Measurements from ENCODE around the gene RACK1.
"Not testable (repeated sequence)": the region's sequence is repeated elsewhere in the genome, so short reads cannot be mapped to it uniquely, and the experiment has no call there.

Gene RACK1

DNA sequence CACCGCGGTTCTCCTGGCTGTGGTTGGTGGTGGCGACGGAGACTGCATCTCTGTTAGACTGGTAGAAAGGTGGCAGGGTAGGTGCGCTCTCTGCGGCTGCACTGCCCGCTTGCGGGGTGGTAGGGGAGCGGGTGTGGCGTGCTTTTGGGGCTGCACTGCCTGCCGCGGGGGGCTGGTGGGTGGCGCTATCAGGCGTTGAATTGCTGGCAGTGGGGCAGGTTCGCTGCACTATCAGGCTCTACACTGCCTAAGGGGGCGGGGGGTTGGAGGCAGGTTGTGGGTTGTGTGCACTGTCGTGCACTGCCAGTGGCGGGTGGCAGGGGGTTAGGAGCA lies 38.2 kb upstream of the RACK1 start:
- peak overlapping the region in 1 of 2 experiments; percentile 49 for H3K4ac ChIP-seq (ENCODE audit: low read depth in 1 of 2, low read length in 2 of 2)
- no peak for DNase-seq
- H2BK12ac ChIP-seq (ENCODE audit: low read length in 2 of 2): peak overlapping the region in 1 of 2 experiments; percentile 7
- whole genome bisulfite sequencing: 2% methylated on average over 18 of the region's 18 CpGs
- no peak overlapping the region for H3K27ac ChIP-seq (ENCODE audit: low read length, poor library complexity, severe bottlenecking)
- H2BK5ac ChIP-seq (ENCODE audit: low read depth, low read length, poor library complexity, severe bottlenecking): no peak overlapping the region
- H3K36me3 ChIP-seq (ENCODE audit: control insufficient read depth in 1 of 2, insufficient read depth in 2 of 2, low read depth in 1 of 2, low read length in 2 of 2): peaks cover 0 to 32% of the 10 kb centered on the region in 2 experiments
- H3K9ac ChIP-seq (ENCODE audit: low read length): no peak overlapping the region
- no peak overlapping the region for H4K8ac ChIP-seq (ENCODE audit: low read length)
- H3K23ac ChIP-seq (ENCODE audit: low read length in 2 of 2): peak overlapping the region in 1 of 2 experiments; percentile 98
- H4K91ac ChIP-seq (ENCODE audit: low read length): no peak overlapping the region
- peak overlapping the region in 1 of 2 experiments; percentile 71 for H3K4me3 ChIP-seq (ENCODE audit: insufficient read depth in 1 of 2, low read depth in 1 of 2, low read length in 2 of 2)
- no peak overlapping the region for H2AFZ ChIP-seq (ENCODE audit: low read depth, low read length)
- peak overlapping the region in 1 of 2 experiments; percentile 78 for H3K18ac ChIP-seq (ENCODE audit: low read depth in 1 of 2, low read length in 2 of 2)
- H3K4me2 ChIP-seq (ENCODE audit: low read length, poor library complexity, severe bottlenecking): peak overlapping the region; percentile 98
- no peaks in the 10 kb centered on the region for H3K27me3 ChIP-seq (ENCODE audit: control insufficient read depth in 1 of 2, insufficient read depth in 1 of 2, low read length in 2 of 2)
- no peak overlapping the region for H2AK5ac ChIP-seq (ENCODE audit: low read length, severe bottlenecking)
- H2BK15ac ChIP-seq (ENCODE audit: low read depth, poor library complexity, severe bottlenecking): no peak overlapping the region
- H3K4me1 ChIP-seq (ENCODE audit: control insufficient read depth, insufficient read depth, low read depth, low read length): peaks cover 22% of the 10 kb centered on the region
- peak overlapping the region in 1 of 2 experiments; percentile 93 for H3K14ac ChIP-seq (ENCODE audit: low read length in 2 of 2)
- no peak overlapping the region for H2BK120ac ChIP-seq (ENCODE audit: low read depth, low read length)
- no peaks in the 10 kb centered on the region for H3K79me1 ChIP-seq (replicated peaks; ENCODE audit: low read length, poor library complexity, severe bottlenecking)
- H3K9me3 ChIP-seq (ENCODE audit: control insufficient read depth, low read length): no peaks in the 10 kb centered on the region

DNA sequence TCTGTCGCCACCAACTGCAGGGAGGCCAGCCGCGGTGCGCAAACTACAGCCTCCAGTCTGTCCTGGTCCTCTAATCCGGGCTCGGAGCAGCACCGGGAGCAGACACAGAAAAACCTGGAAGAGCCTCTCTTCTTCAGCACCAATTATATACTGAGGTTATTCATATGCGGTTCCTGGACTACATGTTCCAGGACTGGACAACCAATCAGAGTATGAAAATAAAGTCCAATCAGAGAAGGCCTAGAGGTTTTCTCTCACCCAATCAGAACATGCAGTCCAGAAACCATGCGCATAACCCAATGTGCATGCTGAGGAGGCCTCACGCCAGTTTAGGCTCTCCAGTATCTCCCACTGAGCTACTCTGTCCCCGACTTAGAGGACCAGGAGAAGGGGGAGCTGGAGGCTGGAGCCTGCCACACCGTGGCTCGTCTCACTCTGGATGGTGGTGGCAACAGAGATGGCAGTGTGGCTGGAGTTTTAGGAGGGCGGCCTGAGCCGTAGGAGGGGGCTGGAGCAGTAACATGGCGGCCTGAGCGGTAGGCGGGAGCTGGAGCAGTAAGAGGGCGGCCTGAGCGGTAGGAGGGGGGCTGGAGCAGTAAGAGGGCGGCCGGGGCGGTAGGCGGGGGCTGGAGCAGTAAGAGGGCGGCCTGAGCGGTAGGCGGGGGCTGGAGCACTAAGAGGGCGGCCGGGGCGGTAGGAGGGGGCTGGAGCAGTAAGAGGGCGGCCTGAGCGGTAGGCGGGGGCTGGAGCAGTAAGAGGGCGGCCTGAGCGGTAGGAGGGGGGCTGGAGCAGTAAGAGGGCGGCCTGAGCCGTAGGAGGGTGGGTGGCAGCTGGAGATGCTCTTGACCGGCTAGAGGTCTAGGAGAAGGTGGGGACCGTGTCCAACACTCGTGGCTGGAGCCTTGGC lies 37.6 kb upstream of the RACK1 start:
- Histone ChIP-seq H3K14ac (ENCODE audit: low read length in 2 of 2) (peak overlapping the region in 1 of 2 experiments; percentile 99), H3K4me1 (ENCODE audit: control insufficient read depth, insufficient read depth, low read depth, low read length) (peaks cover 22% of the 10 kb centered on the region), H3K4me2 (ENCODE audit: low read length, poor library complexity, severe bottlenecking) (peak overlapping the region; percentile 98), H2BK12ac (ENCODE audit: low read length in 2 of 2) (peak overlapping the region in 1 of 2 experiments; percentile 89), H4K91ac (ENCODE audit: low read length) (peak overlapping the region; percentile 55), H3K27me3 (ENCODE audit: control insufficient read depth in 1 of 2, insufficient read depth in 1 of 2, low read length in 2 of 2) (no peaks in the 10 kb centered on the region), H3K4me3 (ENCODE audit: insufficient read depth in 1 of 2, low read depth in 1 of 2, low read length in 2 of 2) (peak overlapping the region in 1 of 2 experiments; percentile 71), H3K79me1 (replicated peaks; ENCODE audit: low read length, poor library complexity, severe bottlenecking) (no peaks in the 10 kb centered on the region), H3K23ac (ENCODE audit: low read length in 2 of 2) (peak overlapping the region in 1 of 2 experiments; percentile 93), H2AK5ac (ENCODE audit: low read length, severe bottlenecking) (no peak overlapping the region), H3K9me3 (ENCODE audit: control insufficient read depth, low read length) (no peaks in the 10 kb centered on the region), H3K9ac (ENCODE audit: low read length) (no peak overlapping the region), H2BK5ac (ENCODE audit: low read depth, low read length, poor library complexity, severe bottlenecking) (peak overlapping the region; percentile 88), H3K18ac (ENCODE audit: low read depth in 1 of 2, low read length in 2 of 2) (peak overlapping the region; percentile 88 to 100), H2AFZ (ENCODE audit: low read depth, low read length) (peak overlapping the region; percentile 99), H4K8ac (ENCODE audit: low read length) (peak overlapping the region; percentile 78), H3K36me3 (ENCODE audit: control insufficient read depth in 1 of 2, insufficient read depth in 2 of 2, low read depth in 1 of 2, low read length in 2 of 2) (peaks cover 0 to 26% of the 10 kb centered on the region in 2 experiments), H2BK120ac (ENCODE audit: low read depth, low read length) (no peak overlapping the region), H3K27ac (ENCODE audit: low read length, poor library complexity, severe bottlenecking) (peak overlapping the region; percentile 97), H3K4ac (ENCODE audit: low read depth in 1 of 2, low read length in 2 of 2) (peak overlapping the region; percentile 62 to 99), H2BK15ac (ENCODE audit: low read depth, poor library complexity, severe bottlenecking) (no peak overlapping the region)
- WGBS: 2% methylated on average over 39 of the region's 40 CpGs
- DNase-seq: peak; percentile 99

DNA sequence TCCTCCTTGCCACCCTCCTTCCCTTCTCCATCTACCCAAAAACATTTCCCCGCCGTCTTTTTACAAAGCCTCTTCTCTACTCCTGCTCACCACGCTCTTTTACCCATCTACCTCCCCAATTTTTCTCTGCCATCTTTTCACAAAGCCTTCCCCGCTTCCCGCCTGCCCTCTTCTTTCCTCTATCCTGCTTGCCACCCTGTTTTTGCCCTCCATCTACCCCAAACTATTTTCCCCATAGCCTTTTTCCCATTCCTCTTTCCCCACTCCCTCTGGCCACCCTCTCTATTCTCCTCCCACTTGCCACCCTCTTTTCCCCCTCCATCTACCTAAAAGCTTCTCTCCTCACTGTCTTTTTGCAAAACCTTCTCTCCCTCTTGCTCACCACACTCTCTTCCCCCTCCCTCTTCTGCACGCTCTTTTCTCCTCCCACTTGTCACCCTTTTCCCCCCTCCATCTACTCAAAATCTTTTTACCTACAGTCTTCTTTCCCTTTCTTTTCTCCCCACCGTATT lies 36.6 kb upstream of the RACK1 start:
- H3K18ac ChIP-seq (ENCODE audit: low read depth in 1 of 2, low read length in 2 of 2): no peak overlapping the region
- no peak overlapping the region for H3K9ac ChIP-seq (ENCODE audit: low read length)
- H3K79me1 ChIP-seq (replicated peaks; ENCODE audit: low read length, poor library complexity, severe bottlenecking): no peaks in the 10 kb centered on the region
- no peak overlapping the region for H3K4me3 ChIP-seq (ENCODE audit: insufficient read depth in 1 of 2, low read depth in 1 of 2, low read length in 2 of 2)
- peak; percentile 34 for DNase-seq
- no peak overlapping the region for H2BK15ac ChIP-seq (ENCODE audit: low read depth, poor library complexity, severe bottlenecking)
- H3K4me1 ChIP-seq (ENCODE audit: control insufficient read depth, insufficient read depth, low read depth, low read length): peaks cover 22% of the 10 kb centered on the region
- no peak overlapping the region for H2BK12ac ChIP-seq (ENCODE audit: low read length in 2 of 2)
- H2BK5ac ChIP-seq (ENCODE audit: low read depth, low read length, poor library complexity, severe bottlenecking): no peak overlapping the region
- H3K9me3 ChIP-seq (ENCODE audit: control insufficient read depth, low read length): no peaks in the 10 kb centered on the region
- no peaks in the 10 kb centered on the region for H3K27me3 ChIP-seq (ENCODE audit: control insufficient read depth in 1 of 2, insufficient read depth in 1 of 2, low read length in 2 of 2)
- WGBS: 3% methylated on average over 7 of the region's 7 CpGs
- no peak overlapping the region for H3K14ac ChIP-seq (ENCODE audit: low read length in 2 of 2)
- H3K4me2 ChIP-seq (ENCODE audit: low read length, poor library complexity, severe bottlenecking): peak overlapping the region; percentile 95
- peak overlapping the region; percentile 38 for H3K27ac ChIP-seq (ENCODE audit: low read length, poor library complexity, severe bottlenecking)
- peak overlapping the region; percentile 69 for H2AFZ ChIP-seq (ENCODE audit: low read depth, low read length)
- peaks cover 0 to 17% of the 10 kb centered on the region in 2 experiments for H3K36me3 ChIP-seq (ENCODE audit: control insufficient read depth in 1 of 2, insufficient read depth in 2 of 2, low read depth in 1 of 2, low read length in 2 of 2)
- no peak overlapping the region for H4K91ac ChIP-seq (ENCODE audit: low read length)
- no peak overlapping the region for H2AK5ac ChIP-seq (ENCODE audit: low read length, severe bottlenecking)
- H3K23ac ChIP-seq (ENCODE audit: low read length in 2 of 2): no peak overlapping the region
- no peak overlapping the region for H2BK120ac ChIP-seq (ENCODE audit: low read depth, low read length)
- no peak overlapping the region for H3K4ac ChIP-seq (ENCODE audit: low read depth in 1 of 2, low read length in 2 of 2)
- H4K8ac ChIP-seq (ENCODE audit: low read length): no peak overlapping the region

DNA sequence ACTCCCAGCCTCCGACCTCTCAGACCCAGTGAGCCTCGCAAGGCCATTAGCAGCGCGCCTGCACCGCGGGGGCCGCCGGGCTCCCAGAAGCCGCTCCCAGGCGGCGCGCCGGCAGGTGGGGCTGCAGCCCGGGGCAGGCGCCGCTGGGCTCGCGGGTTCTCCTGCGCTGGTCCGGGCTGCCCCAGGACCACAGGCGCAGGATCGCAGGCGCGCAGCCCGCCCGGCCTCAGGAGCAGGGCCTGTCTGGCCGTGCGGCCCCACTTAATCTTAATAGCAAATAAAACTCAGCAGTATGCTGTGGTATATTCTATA lies 29.7 kb upstream of the RACK1 start:
- peak overlapping the region; percentile 70 for H3K4me2 ChIP-seq (ENCODE audit: low read length, poor library complexity, severe bottlenecking)
- not testable (repeated sequence) for H4K8ac ChIP-seq (ENCODE audit: low read length); H4K91ac ChIP-seq (ENCODE audit: low read length); H3K79me1 ChIP-seq (replicated peaks; ENCODE audit: low read length, poor library complexity, severe bottlenecking); H2BK5ac ChIP-seq (ENCODE audit: low read depth, low read length, poor library complexity, severe bottlenecking); H2BK15ac ChIP-seq (ENCODE audit: low read depth, poor library complexity, severe bottlenecking); H3K14ac ChIP-seq (ENCODE audit: low read length in 2 of 2); H3K4me3 ChIP-seq (ENCODE audit: insufficient read depth in 1 of 2, low read depth in 1 of 2, low read length in 2 of 2); H3K9ac ChIP-seq (ENCODE audit: low read length); H2BK12ac ChIP-seq (ENCODE audit: low read length in 2 of 2); H3K4ac ChIP-seq (ENCODE audit: low read depth in 1 of 2, low read length in 2 of 2); H3K27me3 ChIP-seq (ENCODE audit: control insufficient read depth in 1 of 2, insufficient read depth in 1 of 2, low read length in 2 of 2); H3K18ac ChIP-seq (ENCODE audit: low read depth in 1 of 2, low read length in 2 of 2); H2BK120ac ChIP-seq (ENCODE audit: low read depth, low read length); H3K9me3 ChIP-seq (ENCODE audit: control insufficient read depth, low read length); H3K23ac ChIP-seq (ENCODE audit: low read length in 2 of 2); H3K36me3 ChIP-seq (ENCODE audit: control insufficient read depth in 1 of 2, insufficient read depth in 2 of 2, low read depth in 1 of 2, low read length in 2 of 2); H2AK5ac ChIP-seq (ENCODE audit: low read length, severe bottlenecking); H3K27ac ChIP-seq (ENCODE audit: low read length, poor library complexity, severe bottlenecking); H3K4me1 ChIP-seq (ENCODE audit: control insufficient read depth, insufficient read depth, low read depth, low read length)
- 2% methylated on average over 19 of the region's 28 CpGs for WGBS
- DNase-seq: peak; percentile 57
- H2AFZ ChIP-seq (ENCODE audit: low read depth, low read length): peak overlapping the region; percentile 42

All from mesenchymal stem cell (in vitro differentiated cells and primary cell).